Measurements from ENCODE around the gene ZNF665. TPM values are rescaled to one million over a fixed set of nuclear protein-coding genes. Genes with fewer than 3 reads are reported as not detected.
"Not testable (repeated sequence)": the region's sequence is repeated elsewhere in the genome, so short reads cannot be mapped to it uniquely, and the experiment has no call there.

ZNF665 gene
- total RNA-seq, 2 experiments from 2014 or later: 2.1 to 3.2 TPM

GRCh38 chr19:53185155-53185882 lies 7.8 kb downstream of the ZNF665 start:
- H3K9me3 Mint-ChIP-seq; POLR2A ChIA-PET; intact Hi-C loops (cut with DNase I, micrococcal nuclease); H3K27me3 ChIP-seq (ENCODE audit: control insufficient read depth in 1 of 2, insufficient read depth in 2 of 2, low read length in 2 of 2); H3K27ac ChIP-seq (ENCODE audit: low read depth in 1 of 2, low read length in 2 of 2); H3K4me3 ChIP-seq (ENCODE audit: low read length); H3K4me1 Mint-ChIP-seq (ENCODE audit: low read depth); H3K27me3 Mint-ChIP-seq; H3K36me3 ChIP-seq (ENCODE audit: insufficient read depth, low read length); ATAC-seq (ENCODE audit: poor library complexity); H3K4me3 Mint-ChIP-seq; CTCF ChIA-PET; H3K4me1 ChIP-seq (ENCODE audit: insufficient read depth, low read length); H3K27ac Mint-ChIP-seq; DNase-seq: not testable (repeated sequence)
- peaks cover 50% of the 10 kb centered on the region for H3K36me3 Mint-ChIP-seq (ENCODE audit: low read depth)
- peaks cover 7 to 40% of the 10 kb centered on the region in 2 experiments for H3K9me3 ChIP-seq (ENCODE audit: control insufficient read depth in 1 of 2, insufficient read depth in 1 of 2, low read length in 2 of 2)

GRCh38 chr19:53183146-53183764 lies 9.9 kb downstream of the ZNF665 start:
- DNase-seq (no peak), ATAC-seq (ENCODE audit: poor library complexity) (no peak)
- POLR2A ChIA-PET: no interaction called here
- CTCF ChIA-PET: no interaction called here
- H3K9me3 ChIP-seq (ENCODE audit: control insufficient read depth in 1 of 2, insufficient read depth in 1 of 2, low read length in 2 of 2): peaks cover 15 to 41% of the 10 kb centered on the region in 2 experiments
- H3K27ac ChIP-seq (ENCODE audit: low read depth in 1 of 2, low read length in 2 of 2): no peak overlapping the region
- H3K27me3 ChIP-seq (ENCODE audit: control insufficient read depth in 1 of 2, insufficient read depth in 2 of 2, low read length in 2 of 2): no peaks in the 10 kb centered on the region
- H3K4me3 ChIP-seq (ENCODE audit: low read length): no peak overlapping the region
- Mint-ChIP-seq H3K27me3 (no peaks in the 10 kb centered on the region), H3K4me1 (ENCODE audit: low read depth) (no peaks in the 10 kb centered on the region), H3K27ac (no peak overlapping the region), H3K4me3 (no peak overlapping the region), H3K36me3 (ENCODE audit: low read depth) (peaks cover 62% of the 10 kb centered on the region), H3K9me3 (peaks cover 6% of the 10 kb centered on the region)
- no peak for TF ChIP-seq CTCF (IDR thresholded peaks at IDR 0.05)
- H3K4me1 ChIP-seq (ENCODE audit: insufficient read depth, low read length): no peaks in the 10 kb centered on the region
- intact Hi-C loops (cut with DNase I, micrococcal nuclease): no loop called here
- H3K36me3 ChIP-seq (ENCODE audit: insufficient read depth, low read length): peaks cover 3% of the 10 kb centered on the region

GRCh38 chr19:53182202-53182601 lies 11.0 kb downstream of the ZNF665 start:
- Mint-ChIP-seq H3K27ac (no peak overlapping the region), H3K27me3 (no peaks in the 10 kb centered on the region), H3K9me3 (peaks cover 13% of the 10 kb centered on the region), H3K36me3 (ENCODE audit: low read depth) (peaks cover 73% of the 10 kb centered on the region), H3K4me1 (ENCODE audit: low read depth) (no peaks in the 10 kb centered on the region), H3K4me3 (no peak overlapping the region)
- TF ChIP-seq CTCF (IDR thresholded peaks at IDR 0.05): no peak
- ChIA-PET CTCF (no interaction called here), POLR2A (no interaction called here)
- H3K36me3 ChIP-seq (ENCODE audit: insufficient read depth, low read length): peaks cover 3% of the 10 kb centered on the region
- ATAC-seq (ENCODE audit: poor library complexity): no peak
- no peaks in the 10 kb centered on the region for H3K4me1 ChIP-seq (ENCODE audit: insufficient read depth, low read length)
- H3K27ac ChIP-seq (ENCODE audit: low read depth in 1 of 2, low read length in 2 of 2): no peak overlapping the region
- H3K4me3 ChIP-seq (ENCODE audit: low read length): no peak overlapping the region
- peaks cover 25 to 41% of the 10 kb centered on the region in 2 experiments for H3K9me3 ChIP-seq (ENCODE audit: control insufficient read depth in 1 of 2, insufficient read depth in 1 of 2, low read length in 2 of 2)
- H3K27me3 ChIP-seq (ENCODE audit: control insufficient read depth in 1 of 2, insufficient read depth in 2 of 2, low read length in 2 of 2): no peaks in the 10 kb centered on the region
- DNase-seq: no peak
- intact Hi-C loops (cut with DNase I, micrococcal nuclease): no loop called here
